Brain microvascular endothelial cell (primary cell): Measurements from ENCODE around the gene NAP1L5.

Source experiments
- DNase-seq: peaks from one replicate; pipeline ENCODE4 v3.0.0-alpha.2; 2020
- H3K27ac ChIP-seq: fragments of 250-450 bp; sonication (Bioruptor Pico); 2 replicates; pipeline ENCODE4 v1.5.1; 2020; ENCODE audit warnings: mild to moderate bottlenecking, moderate library complexity
- H3K27me3 ChIP-seq: fragments of 250-450 bp; sonication (Bioruptor Pico); replicated peaks from 2 replicates; pipeline ENCODE4 v1.5.1; 2020; ENCODE audit warnings: mild to moderate bottlenecking
- H3K36me3 ChIP-seq: fragments of 250-450 bp; sonication (Bioruptor Pico); replicated peaks from 2 replicates; pipeline ENCODE4 v1.5.1; 2020; ENCODE audit warnings: mild to moderate bottlenecking
- H3K4me3 ChIP-seq: 2 replicates; pipeline ENCODE4 v1.5.1; 2011; ENCODE audit warnings: low read depth, mild to moderate bottlenecking, control low read depth, low read length, moderate library complexity
- in situ Hi-C: cut with HindIII; loops from 2 replicates; pipeline ENCODE4 v1.10.0; 2017; ENCODE audit warnings: low sequenced_read_pairs, low pct_ligation_motif_present
- TF ChIP-seq, protein P1 (sequence below): IDR thresholded peaks from 2 replicates; pipeline ENCODE4 v1.5.1; 2011; ENCODE audit warnings: low read depth, mild to moderate bottlenecking, moderate library complexity, low read length, control low read depth, inconsistent platforms; ENCODE audit errors: missing control alignments

NAP1L5 gene

DNA sequence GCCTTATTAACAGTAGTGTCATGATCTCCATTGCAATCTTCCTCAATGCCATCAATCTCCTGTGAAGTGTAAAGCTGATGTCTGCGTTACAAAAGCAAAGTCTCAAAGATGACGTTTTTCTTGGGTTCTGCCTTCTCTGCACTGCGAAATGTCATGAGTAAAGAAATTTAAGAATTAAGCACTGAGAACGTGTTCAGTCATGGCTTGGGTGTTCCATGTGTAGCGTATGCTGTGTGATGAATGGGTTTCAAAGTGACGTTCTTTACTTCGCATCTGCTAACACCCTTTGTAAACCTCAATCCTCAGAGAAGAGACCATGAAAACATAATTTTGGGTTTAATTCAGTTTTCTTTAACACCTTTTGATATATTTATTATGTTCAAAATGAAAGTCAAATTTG, 999 bp downstream of the NAP1L5 start:
- no peak overlapping the region for H3K27ac ChIP-seq
- peak overlapping the region; percentile 69 for H3K4me3 ChIP-seq
- no peaks in the 10 kb centered on the region for H3K27me3 ChIP-seq
- in situ Hi-C loops = no loop called here
- TF ChIP-seq, protein P1, sequence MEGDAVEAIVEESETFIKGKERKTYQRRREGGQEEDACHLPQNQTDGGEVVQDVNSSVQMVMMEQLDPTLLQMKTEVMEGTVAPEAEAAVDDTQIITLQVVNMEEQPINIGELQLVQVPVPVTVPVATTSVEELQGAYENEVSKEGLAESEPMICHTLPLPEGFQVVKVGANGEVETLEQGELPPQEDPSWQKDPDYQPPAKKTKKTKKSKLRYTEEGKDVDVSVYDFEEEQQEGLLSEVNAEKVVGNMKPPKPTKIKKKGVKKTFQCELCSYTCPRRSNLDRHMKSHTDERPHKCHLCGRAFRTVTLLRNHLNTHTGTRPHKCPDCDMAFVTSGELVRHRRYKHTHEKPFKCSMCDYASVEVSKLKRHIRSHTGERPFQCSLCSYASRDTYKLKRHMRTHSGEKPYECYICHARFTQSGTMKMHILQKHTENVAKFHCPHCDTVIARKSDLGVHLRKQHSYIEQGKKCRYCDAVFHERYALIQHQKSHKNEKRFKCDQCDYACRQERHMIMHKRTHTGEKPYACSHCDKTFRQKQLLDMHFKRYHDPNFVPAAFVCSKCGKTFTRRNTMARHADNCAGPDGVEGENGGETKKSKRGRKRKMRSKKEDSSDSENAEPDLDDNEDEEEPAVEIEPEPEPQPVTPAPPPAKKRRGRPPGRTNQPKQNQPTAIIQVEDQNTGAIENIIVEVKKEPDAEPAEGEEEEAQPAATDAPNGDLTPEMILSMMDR = no peak
- no peak for DNase-seq
- H3K36me3 ChIP-seq = no peaks in the 10 kb centered on the region

GRCh38 chr4:88693792-88694191, 3.8 kb downstream of the NAP1L5 start:
- Histone ChIP-seq H3K27ac (no peak overlapping the region), H3K27me3 (no peaks in the 10 kb centered on the region), H3K36me3 (no peaks in the 10 kb centered on the region), H3K4me3 (no peak overlapping the region)
- DNase-seq = no peak
- TF ChIP-seq, protein P1 = no peak
- in situ Hi-C loops = no loop called here

DNA sequence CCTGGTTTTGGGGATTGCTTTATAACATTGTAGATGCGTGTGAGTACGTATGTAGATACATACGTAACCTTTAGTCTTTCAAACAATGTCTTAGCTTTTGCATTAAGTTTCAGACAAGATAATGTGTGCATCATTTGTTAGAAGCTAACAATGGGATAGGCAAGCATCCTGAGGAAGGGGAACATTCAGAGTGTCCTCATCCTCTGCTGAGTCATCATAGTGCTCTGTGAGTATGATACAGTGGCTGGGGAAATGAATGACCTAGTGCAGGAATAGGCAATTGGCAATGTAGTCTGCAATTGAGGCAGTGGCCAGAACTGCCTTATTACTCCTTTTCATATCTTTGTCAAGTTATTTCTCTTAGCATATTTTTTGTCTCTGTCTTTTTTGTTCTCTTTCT, 7.3 kb downstream of the NAP1L5 start:
- TF ChIP-seq, protein P1 = no peak
- in situ Hi-C loops = no loop called here
- H3K27ac ChIP-seq = no peak overlapping the region
- no peak overlapping the region for H3K4me3 ChIP-seq
- no peaks in the 10 kb centered on the region for H3K27me3 ChIP-seq
- no peaks in the 10 kb centered on the region for H3K36me3 ChIP-seq
- peak; percentile 41 for DNase-seq

DNA sequence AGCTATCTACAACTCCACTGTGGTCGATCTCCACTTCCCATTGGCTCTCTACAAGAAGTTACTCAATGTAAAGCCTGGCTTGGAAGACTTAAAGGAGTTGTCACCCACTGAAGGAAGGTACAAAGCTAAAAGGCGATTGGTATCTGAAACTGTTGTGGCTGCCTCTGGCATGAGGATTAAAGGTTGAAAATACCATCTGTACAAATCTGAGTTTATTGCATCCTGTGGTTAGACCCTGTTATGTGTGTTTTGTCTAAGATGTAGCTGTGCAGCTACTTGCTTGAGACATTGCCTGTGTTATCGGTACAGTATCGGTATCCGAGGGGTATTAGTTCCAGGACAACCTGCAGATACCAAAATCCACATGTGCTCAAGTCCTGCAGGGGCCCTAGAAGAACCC, 16.4 kb downstream of the NAP1L5 start:
- no peak for DNase-seq
- Histone ChIP-seq H3K36me3 (no peaks in the 10 kb centered on the region), H3K27ac (no peak overlapping the region), H3K4me3 (no peak overlapping the region), H3K27me3 (no peaks in the 10 kb centered on the region)
- TF ChIP-seq, protein P1 = no peak
- in situ Hi-C loops = no loop called here

DNA sequence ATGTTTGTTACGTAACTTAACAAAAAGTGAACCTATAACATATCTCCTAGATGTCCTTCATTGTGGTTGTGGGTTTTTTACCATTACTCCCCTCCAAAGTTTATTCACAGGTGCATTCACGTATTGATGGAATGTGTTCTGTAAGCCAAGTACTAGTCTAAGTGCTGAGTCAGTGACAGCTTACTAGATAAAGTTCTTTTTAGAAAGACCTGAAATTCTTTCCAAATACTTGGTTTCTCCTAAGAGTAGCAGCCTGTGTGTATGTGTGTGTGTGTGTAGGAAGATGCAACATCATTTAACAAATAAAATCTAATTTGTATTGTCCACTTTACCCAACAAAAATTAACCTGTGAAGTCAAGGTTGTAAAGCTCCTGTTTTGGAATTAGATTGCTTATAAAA, 22.1 kb downstream of the NAP1L5 start:
- Histone ChIP-seq H3K27ac (no peak overlapping the region), H3K4me3 (no peak overlapping the region), H3K27me3 (no peaks in the 10 kb centered on the region), H3K36me3 (no peaks in the 10 kb centered on the region)
- no peak for DNase-seq
- in situ Hi-C loops = no loop called here
- TF ChIP-seq, protein P1 = no peak

DNA sequence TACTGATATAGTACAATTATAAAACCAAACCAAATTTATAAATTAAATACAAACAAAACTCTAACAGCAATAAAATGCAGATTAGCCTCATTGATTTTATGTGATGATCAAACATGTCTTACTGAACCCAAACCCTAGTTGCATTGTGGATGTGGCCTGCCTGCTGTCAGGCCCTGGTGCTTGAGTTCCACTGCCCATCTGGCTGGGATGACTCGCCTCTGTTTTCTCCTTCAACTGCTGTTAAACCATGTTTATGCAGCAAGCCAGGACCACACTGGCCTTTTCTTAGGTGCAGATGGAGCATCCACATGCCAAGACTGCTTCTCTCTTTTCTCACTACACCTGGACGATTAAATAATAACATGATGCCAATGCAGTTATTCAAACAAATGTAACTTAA, 22.6 kb downstream of the NAP1L5 start:
- no peaks in the 10 kb centered on the region for H3K36me3 ChIP-seq
- TF ChIP-seq, protein P1 = no peak
- DNase-seq = peak; percentile 28
- no peaks in the 10 kb centered on the region for H3K27me3 ChIP-seq
- H3K27ac ChIP-seq = no peak overlapping the region
- in situ Hi-C loops = no loop called here
- H3K4me3 ChIP-seq = no peak overlapping the region
